Measurements from ENCODE around the gene PICALM. TPM values are rescaled to one million over a fixed set of nuclear protein-coding genes. Genes with fewer than 3 reads are reported as not detected.
A peak's percentile ranks its signal among the peaks of the same experiment; 100 is the strongest.

PICALM gene
- total RNA-seq, 3 donors from 2014 or later (not counting 1 experiment from before 2014, with no cell fraction given) = 262 to 291 (median 285) TPM

DNA sequence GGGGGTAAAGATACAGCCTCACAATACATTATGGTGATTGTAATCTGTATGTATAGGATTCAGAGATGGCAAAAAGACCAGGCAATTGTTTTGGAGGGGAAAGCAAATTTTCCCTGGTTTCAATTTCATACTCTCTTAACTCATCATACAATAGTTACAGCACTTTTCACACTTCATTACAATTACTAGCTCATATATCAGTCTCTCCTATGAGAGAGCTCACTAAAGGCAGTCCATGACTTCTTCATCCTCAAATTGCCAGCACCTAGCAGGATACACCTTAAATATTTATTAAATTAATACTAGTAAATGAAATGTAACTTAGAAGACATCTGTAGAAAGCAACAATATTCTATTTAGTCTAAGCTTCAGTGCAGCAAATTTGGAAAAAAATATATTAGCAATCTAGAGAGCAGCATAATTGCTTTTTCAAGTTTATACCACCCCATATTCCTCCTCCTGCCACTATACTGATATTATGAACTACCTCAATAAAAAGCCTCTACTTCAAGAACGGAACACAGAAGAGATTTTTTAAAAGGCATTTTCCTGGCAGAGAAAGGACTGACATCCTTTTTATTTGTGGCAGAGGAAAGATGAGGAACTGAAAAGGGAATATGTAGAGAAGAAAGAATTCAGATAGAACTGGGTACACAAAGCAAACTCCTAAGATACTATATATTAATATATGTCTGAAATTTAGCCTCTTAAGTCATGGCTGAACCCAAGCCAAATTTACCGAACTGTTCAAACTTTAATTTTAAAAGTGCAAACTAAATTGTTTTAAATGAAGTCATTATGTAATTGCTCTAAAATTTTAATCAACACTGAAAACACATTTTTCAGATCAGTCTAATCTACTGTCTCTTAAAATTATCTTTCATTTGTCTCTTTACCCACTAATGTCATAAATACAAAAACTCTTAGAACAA lies 27.7 kb downstream of the PICALM start:
- Mint-ChIP-seq H3K4me1 (peaks cover 60 to 67% of the 10 kb centered on the region in 2 donors), H3K36me3 (no peaks in the 10 kb centered on the region), H3K27me3 (ENCODE audit: low read depth in 2 of 2) (no peaks in the 10 kb centered on the region), H3K9me3 (no peaks in the 10 kb centered on the region), H3K4me3 (no peak overlapping the region), H3K27ac (peak overlapping the region; percentile 76 to 83)
- Histone ChIP-seq H3K27me3 (ENCODE audit: control insufficient read depth, insufficient read depth, low read length) (no peaks in the 10 kb centered on the region), H3K9me3 (ENCODE audit: control insufficient read depth, insufficient read depth, low read length) (no peaks in the 10 kb centered on the region), H3K4me1 (ENCODE audit: control insufficient read depth, insufficient read depth, low read length) (peaks cover 22% of the 10 kb centered on the region), H3K36me3 (ENCODE audit: control insufficient read depth, insufficient read depth, low read length) (peaks cover 2% of the 10 kb centered on the region), H3K4me3 (ENCODE audit: low read length) (no peak overlapping the region), H3K27ac (ENCODE audit: low read length) (no peak overlapping the region)
- DNase-seq (no peak), ATAC-seq (no peak)
- WGBS (ENCODE audit: insufficient coverage) = 57% methylated on average over 1 of the region's 2 CpGs
- TF ChIP-seq, protein P1, sequence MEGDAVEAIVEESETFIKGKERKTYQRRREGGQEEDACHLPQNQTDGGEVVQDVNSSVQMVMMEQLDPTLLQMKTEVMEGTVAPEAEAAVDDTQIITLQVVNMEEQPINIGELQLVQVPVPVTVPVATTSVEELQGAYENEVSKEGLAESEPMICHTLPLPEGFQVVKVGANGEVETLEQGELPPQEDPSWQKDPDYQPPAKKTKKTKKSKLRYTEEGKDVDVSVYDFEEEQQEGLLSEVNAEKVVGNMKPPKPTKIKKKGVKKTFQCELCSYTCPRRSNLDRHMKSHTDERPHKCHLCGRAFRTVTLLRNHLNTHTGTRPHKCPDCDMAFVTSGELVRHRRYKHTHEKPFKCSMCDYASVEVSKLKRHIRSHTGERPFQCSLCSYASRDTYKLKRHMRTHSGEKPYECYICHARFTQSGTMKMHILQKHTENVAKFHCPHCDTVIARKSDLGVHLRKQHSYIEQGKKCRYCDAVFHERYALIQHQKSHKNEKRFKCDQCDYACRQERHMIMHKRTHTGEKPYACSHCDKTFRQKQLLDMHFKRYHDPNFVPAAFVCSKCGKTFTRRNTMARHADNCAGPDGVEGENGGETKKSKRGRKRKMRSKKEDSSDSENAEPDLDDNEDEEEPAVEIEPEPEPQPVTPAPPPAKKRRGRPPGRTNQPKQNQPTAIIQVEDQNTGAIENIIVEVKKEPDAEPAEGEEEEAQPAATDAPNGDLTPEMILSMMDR (IDR thresholded peaks at IDR 0.05) = no peak
- intact Hi-C loops (cut with micrococcal nuclease) = loop anchor here (10.0 kb wide), 1 partner anchor 446 kb away; no protein-coding TSS in a partner anchor

DNA sequence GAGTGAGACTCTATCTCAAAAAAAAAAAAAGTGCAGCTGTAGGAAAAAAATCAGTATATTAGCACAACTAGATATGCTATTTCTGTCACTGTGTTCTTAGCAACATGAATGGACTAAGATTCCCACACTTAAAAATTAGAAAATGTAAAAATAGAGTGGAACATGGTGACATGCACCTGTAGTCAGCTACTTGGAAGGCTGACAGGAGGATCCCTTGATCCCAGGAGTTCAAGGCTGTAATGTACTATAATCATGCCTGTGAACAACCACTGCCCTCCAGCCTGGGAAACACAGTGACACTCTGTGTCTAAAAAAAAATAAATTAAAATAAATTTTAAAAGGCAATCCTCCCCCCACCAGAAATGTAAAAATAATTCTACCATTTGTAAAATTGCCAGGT lies 29.8 kb downstream of the PICALM start:
- H3K4me3 Mint-ChIP-seq = no peak overlapping the region
- H3K9me3 Mint-ChIP-seq = no peaks in the 10 kb centered on the region
- TF ChIP-seq, protein P1 (IDR thresholded peaks at IDR 0.05) = no peak
- ATAC-seq (no peak), DNase-seq (no peak)
- H3K36me3 ChIP-seq (ENCODE audit: control insufficient read depth, insufficient read depth, low read length) = peaks cover 2% of the 10 kb centered on the region
- peaks cover 54 to 61% of the 10 kb centered on the region in 2 donors for H3K4me1 Mint-ChIP-seq
- H3K4me1 ChIP-seq (ENCODE audit: control insufficient read depth, insufficient read depth, low read length) = peaks cover 14% of the 10 kb centered on the region
- no peak overlapping the region for H3K27ac ChIP-seq (ENCODE audit: low read length)
- peak overlapping the region; percentile 14 to 83 for H3K27ac Mint-ChIP-seq
- intact Hi-C loops (cut with micrococcal nuclease) = loop anchor here (10.0 kb wide), 1 partner anchor 184 kb away; the partner anchor contains the start of gene CCDC83
- H3K27me3 ChIP-seq (ENCODE audit: control insufficient read depth, insufficient read depth, low read length) = no peaks in the 10 kb centered on the region
- H3K9me3 ChIP-seq (ENCODE audit: control insufficient read depth, insufficient read depth, low read length) = no peaks in the 10 kb centered on the region
- no peaks in the 10 kb centered on the region for H3K27me3 Mint-ChIP-seq (ENCODE audit: low read depth in 2 of 2)
- H3K36me3 Mint-ChIP-seq = no peaks in the 10 kb centered on the region
- no peak overlapping the region for H3K4me3 ChIP-seq (ENCODE audit: low read length)

DNA sequence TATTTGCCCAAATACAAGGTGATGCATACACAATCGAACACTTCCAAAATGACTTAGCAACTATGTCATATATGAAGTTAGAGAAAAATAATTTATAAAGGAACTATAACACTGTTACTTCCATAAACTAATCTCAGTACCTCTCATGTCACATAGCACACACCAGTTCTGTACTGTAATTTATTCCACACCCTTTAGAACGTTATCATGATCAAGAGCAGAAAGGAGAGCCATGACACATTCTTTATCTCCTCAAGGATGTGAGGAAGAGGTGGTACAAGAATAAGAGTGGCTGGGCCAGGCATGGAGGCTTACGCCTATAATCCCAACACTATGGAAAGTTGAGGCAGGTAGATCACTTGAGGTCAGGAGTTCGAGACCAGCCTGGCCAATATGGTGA lies 31.1 kb downstream of the PICALM start:
- Histone ChIP-seq H3K36me3 (ENCODE audit: control insufficient read depth, insufficient read depth, low read length) (peaks cover 2% of the 10 kb centered on the region), H3K9me3 (ENCODE audit: control insufficient read depth, insufficient read depth, low read length) (no peaks in the 10 kb centered on the region), H3K27ac (ENCODE audit: low read length) (no peak overlapping the region), H3K4me3 (ENCODE audit: low read length) (no peak overlapping the region), H3K27me3 (ENCODE audit: control insufficient read depth, insufficient read depth, low read length) (no peaks in the 10 kb centered on the region), H3K4me1 (ENCODE audit: control insufficient read depth, insufficient read depth, low read length) (peaks cover 11% of the 10 kb centered on the region)
- Mint-ChIP-seq H3K9me3 (no peaks in the 10 kb centered on the region), H3K4me1 (peaks cover 50 to 60% of the 10 kb centered on the region in 2 donors), H3K36me3 (no peaks in the 10 kb centered on the region), H3K4me3 (no peak overlapping the region), H3K27me3 (ENCODE audit: low read depth in 2 of 2) (no peaks in the 10 kb centered on the region), H3K27ac (peak overlapping the region; percentile 21 to 73)
- ATAC-seq (no peak), DNase-seq (no peak)
- intact Hi-C loops (cut with micrococcal nuclease) = loop anchor here (10.0 kb wide), 1 partner anchor 183 kb away; the partner anchor contains the start of gene CCDC83
- WGBS (ENCODE audit: insufficient coverage) = 83% methylated on average over 3 of the region's 4 CpGs
- TF ChIP-seq, protein P1 (IDR thresholded peaks at IDR 0.05) = no peak
